CD4-positive, alpha-beta T cell (primary cell): ENCODE results near the gene SNX6. TPM values are rescaled to one million over a fixed set of nuclear protein-coding genes. Genes with fewer than 3 reads are reported as not detected.
"Not testable (repeated sequence)": the region's sequence is repeated elsewhere in the genome, so short reads cannot be mapped to it uniquely, and the experiment has no call there.

Experiments used
- ATAC-seq: fragments of 200-7000 bp; cut with Tn5 transposase; one replicate; pipeline ENCODE4 v1.10.0; 2022; ENCODE audit warnings: mild to moderate bottlenecking; ENCODE audit not compliant: poor library complexity
- CTCF ChIA-PET: fragments of 350-600 bp; sonication (Branson Sonifier 250); formaldehyde crosslinking; loops from one replicate; lab custom pipeline; 2021; ENCODE audit warnings: antibody characterized with exemption, inconsistent platforms; lab: Charles Lee
- POLR2A ChIA-PET: fragments of 350-600 bp; sonication (Branson Sonifier 250); formaldehyde crosslinking; loops from one replicate; lab custom pipeline; 2021; ENCODE audit warnings: antibody characterized with exemption, inconsistent platforms; lab: Charles Lee
- DNase-seq, 14 experiments: peaks; one replicate each; pipeline ENCODE4 v3.0.0-alpha.2; 2013 to 2020; ENCODE audit warnings: mixed read lengths in 2 of 14
- H3K27ac ChIP-seq, 2 donors: one replicate each; pipeline versions ENCODE4 v1.5.1 to v1.7.0; 2013; ENCODE audit warnings: low read length in 2 of 2, low read depth in 1 of 2, mild to moderate bottlenecking in 1 of 2
- H3K27me3 ChIP-seq, 2 experiments: 1 replicate in 1 of 2; 2 replicates in 1 of 2; pipeline versions ENCODE4 v1.6.1 to v1.7.0; 2013; ENCODE audit warnings: low read length in 2 of 2, control low read depth in 1 of 2, mild to moderate bottlenecking in 1 of 2, moderate library complexity in 1 of 2; ENCODE audit not compliant: insufficient read depth in 2 of 2, control insufficient read depth in 1 of 2
- H3K36me3 ChIP-seq: one replicate; pipeline ENCODE4 v1.6.1; 2013; ENCODE audit warnings: low read length, control low read depth; ENCODE audit not compliant: insufficient read depth
- H3K4me1 ChIP-seq: one replicate; pipeline ENCODE4 v1.6.1; 2013; ENCODE audit warnings: low read length, control low read depth; ENCODE audit not compliant: insufficient read depth
- H3K4me3 ChIP-seq: one replicate; pipeline ENCODE4 v1.5.1; 2013; ENCODE audit warnings: mild to moderate bottlenecking, low read length, moderate library complexity
- H3K9me3 ChIP-seq, 2 experiments: 1 replicate in 1 of 2; 2 replicates in 1 of 2; pipeline versions ENCODE4 v1.6.1 to v1.7.0; 2013; ENCODE audit warnings: low read length in 2 of 2, mild to moderate bottlenecking in 2 of 2, control low read depth in 1 of 2, moderate library complexity in 1 of 2; ENCODE audit not compliant: control insufficient read depth in 1 of 2, insufficient read depth in 1 of 2
- H3K27ac Mint-ChIP-seq: one replicate; pipeline ENCODE4 v1.8.0; 2020; ENCODE audit warnings: mixed read lengths
- H3K27me3 Mint-ChIP-seq: one replicate; pipeline ENCODE4 v1.8.0; 2021; ENCODE audit warnings: mixed read lengths
- H3K36me3 Mint-ChIP-seq: one replicate; pipeline ENCODE4 v1.8.0; 2021; ENCODE audit warnings: low read depth, mixed read lengths
- H3K4me1 Mint-ChIP-seq: one replicate; pipeline ENCODE4 v1.8.0; 2021; ENCODE audit warnings: low read depth, mixed read lengths
- H3K4me3 Mint-ChIP-seq: one replicate; pipeline ENCODE4 v1.8.0; 2020; ENCODE audit warnings: mild to moderate bottlenecking, mixed read lengths
- H3K9me3 Mint-ChIP-seq: one replicate; pipeline ENCODE4 v1.8.0; 2020; ENCODE audit warnings: mixed read lengths
- CTCF ChIP-seq: fragments of 200-600 bp; IDR thresholded peaks from one replicate; pipeline ENCODE4 v1.8.0; 2022; ENCODE audit warnings: antibody characterized with exemption, mild to moderate bottlenecking
- intact Hi-C, 2 experiments: fragments of 100-400 bp; cut with DNase I in 1 of 2; cut with micrococcal nuclease in 1 of 2; formaldehyde crosslinking; loops; one replicate each; pipeline versions ENCODE4 v1.15.1 to v1.9.0; 2023 to 2025; cut with DNase I, micrococcal nuclease
- total RNA-seq, 174 experiments: library from RNA in 2 of 174; stranded (reverse) in 2 of 174; gene quantifications; one replicate each; pipeline ENCODE4 v1.2.3 and lab custom pipeline; 2021 to 2026

Gene SNX6
- total RNA-seq, 2 experiments from 2014 or later = 51.5 to 55.8 TPM

- ATAC-seq (no peak), DNase-seq (peak in 2 of 14 experiments; percentile 46 to 61)
- ChIA-PET POLR2A (interaction anchor here (0.6 kb wide), 1 partner anchor 76 kb away, joined by 3 read pairs; no protein-coding TSS in a partner anchor), CTCF (no interaction called here)
- Mint-ChIP-seq H3K4me1 (peaks cover 16% of the 10 kb centered on the region), H3K27me3 (no peaks in the 10 kb centered on the region), H3K27ac (peak overlapping the region; percentile 76), H3K36me3 (peaks cover 5% of the 10 kb centered on the region), H3K4me3 (peak overlapping the region; percentile 47), H3K9me3 (peaks cover 6% of the 10 kb centered on the region)
- H3K36me3 ChIP-seq = no peaks in the 10 kb centered on the region
- H3K9me3 ChIP-seq = peaks cover 0 to 45% of the 10 kb centered on the region in 2 experiments
- H3K4me3 ChIP-seq = peak overlapping the region; percentile 16
- no peaks in the 10 kb centered on the region for H3K27me3 ChIP-seq
- no peak overlapping the region for H3K27ac ChIP-seq
- H3K4me1 ChIP-seq = peaks cover 10% of the 10 kb centered on the region
- intact Hi-C loops = no loop called here
- TF ChIP-seq CTCF = no peak
These were observed 75.3 kb downstream of the SNX6 start for GRCh38 chr14:34554540-34555250.

- intact Hi-C loops = not testable (repeated sequence)
- peak overlapping the region; percentile 34 for H3K4me3 Mint-ChIP-seq
- peak overlapping the region; percentile 58 for H3K27ac Mint-ChIP-seq
These were observed 80.5 kb downstream of the SNX6 start for GRCh38 chr14:34549276-34549966.

GRCh38 chr14:34548472-34548981, 81.4 kb downstream of the SNX6 start:
- H3K27me3 Mint-ChIP-seq = no peaks in the 10 kb centered on the region
- POLR2A ChIA-PET = interaction anchor here (0.6 to 0.9 kb wide), 2 partner anchors 8 to 618 kb away, joined by 3 to 4 read pairs; no protein-coding TSS in a partner anchor
- H3K4me3 Mint-ChIP-seq = no peak overlapping the region
- H3K4me1 Mint-ChIP-seq = peaks cover 6% of the 10 kb centered on the region
- peak overlapping the region; percentile 55 for H3K27ac Mint-ChIP-seq
- CTCF ChIA-PET = no interaction called here
- no peak overlapping the region for H3K27ac ChIP-seq
- ATAC-seq = no peak
- intact Hi-C loops = no loop called here
- peaks cover 0 to 54% of the 10 kb centered on the region in 2 experiments for H3K9me3 ChIP-seq
- peak in 3 of 14 experiments; percentile 33 to 68 (median 50) for DNase-seq
- peaks cover 3% of the 10 kb centered on the region for H3K4me1 ChIP-seq
- TF ChIP-seq CTCF = no peak
- peaks cover 5% of the 10 kb centered on the region for H3K36me3 Mint-ChIP-seq
- H3K9me3 Mint-ChIP-seq = peaks cover 6% of the 10 kb centered on the region
- no peaks in the 10 kb centered on the region for H3K27me3 ChIP-seq
- no peak overlapping the region for H3K4me3 ChIP-seq
- no peaks in the 10 kb centered on the region for H3K36me3 ChIP-seq

More at GRCh38 chr14:34549276-34549966, 80.5 kb downstream of the SNX6 start:
- DNase-seq, H3K9me3 Mint-ChIP-seq, ATAC-seq, H3K27me3 Mint-ChIP-seq, CTCF ChIA-PET, H3K4me3 ChIP-seq, H3K36me3 ChIP-seq, H3K36me3 Mint-ChIP-seq, H3K27me3 ChIP-seq, H3K4me1 ChIP-seq, H3K27ac ChIP-seq: not testable (repeated sequence)
- POLR2A ChIA-PET = interaction anchor here (0.9 kb wide), 1 partner anchor 9 kb away, joined by 4 read pairs; no protein-coding TSS in a partner anchor
- peaks cover 11% of the 10 kb centered on the region for H3K4me1 Mint-ChIP-seq
- H3K9me3 ChIP-seq = peaks cover 0 to 62% of the 10 kb centered on the region in 2 experiments

GRCh38 chr14:34547136-34547520, 82.8 kb downstream of the SNX6 start:
- intact Hi-C loops, H3K4me1 ChIP-seq, H3K4me1 Mint-ChIP-seq, DNase-seq, POLR2A ChIA-PET, H3K27ac Mint-ChIP-seq, CTCF ChIA-PET, H3K4me3 Mint-ChIP-seq, H3K36me3 Mint-ChIP-seq, H3K4me3 ChIP-seq, H3K9me3 Mint-ChIP-seq, H3K36me3 ChIP-seq, H3K27me3 Mint-ChIP-seq, H3K27ac ChIP-seq, H3K27me3 ChIP-seq: not testable (repeated sequence)
- ATAC-seq = peak; percentile 4
- peaks cover 0 to 40% of the 10 kb centered on the region in 2 experiments for H3K9me3 ChIP-seq

- H3K4me1 Mint-ChIP-seq, H3K27ac Mint-ChIP-seq, H3K4me3 ChIP-seq, H3K36me3 ChIP-seq, POLR2A ChIA-PET, H3K27me3 ChIP-seq, H3K4me3 Mint-ChIP-seq, H3K9me3 Mint-ChIP-seq, intact Hi-C loops, H3K36me3 Mint-ChIP-seq, CTCF ChIA-PET, H3K4me1 ChIP-seq, DNase-seq, H3K27me3 Mint-ChIP-seq, H3K27ac ChIP-seq: not testable (repeated sequence)
- H3K9me3 ChIP-seq = peaks cover 0 to 35% of the 10 kb centered on the region in 2 experiments
- ATAC-seq = peak; percentile 77
These were observed 83.4 kb downstream of the SNX6 start for GRCh38 chr14:34546272-34547135.
